GM12878 (cell line): Measurements from ENCODE around the gene MAFG. TPM values are rescaled to one million over a fixed set of nuclear protein-coding genes. Genes with fewer than 3 reads are reported as not detected.

Experiments used
- ATAC-seq: fragments of 200-7000 bp; cut with Tn5 transposase; 3 replicates; pipeline ENCODE4 v1.9.1; 2020; ENCODE audit warnings: mild to moderate bottlenecking, moderate library complexity
- BruUV-seq: library from RNA; stranded (reverse); fragments of 400-500 nt; replicated peaks from 2 replicates; lab custom pipeline; 2021; lab: Mats Ljungman, UMichigan
- CTCF ChIA-PET: fragments of 300-600 bp; sonication (Branson Sonifier 250); formaldehyde crosslinking; extraction: SDS; loops from one replicate; lab custom pipeline; 2021; ENCODE audit warnings: inconsistent platforms; lab: Yijun Ruan, JAX
- POLR2A ChIA-PET: fragments of 350-600 bp; formaldehyde crosslinking; extraction: SDS; loops from one replicate; lab custom pipeline; 2021; ENCODE audit warnings: inconsistent platforms; lab: Charles Lee
- RAD21 ChIA-PET: fragments of 300-600 bp; sonication (Branson Sonifier 250); formaldehyde crosslinking; loops from one replicate; lab custom pipeline; 2023; ENCODE audit warnings: antibody characterized with exemption; ENCODE audit not compliant: unreplicated experiment; lab: Charles Lee
- SMC1A ChIA-PET: fragments of 300-600 bp; sonication (Branson Sonifier 250); formaldehyde crosslinking; loops from one replicate; lab custom pipeline; 2023; ENCODE audit not compliant: unreplicated experiment, uncharacterized antibody; lab: Charles Lee
- DNase-seq: peaks from one replicate; pipeline ENCODE4 v3.0.0-alpha.2; 2011; ENCODE audit warnings: low read depth, low spot score
- FAIRE-seq: peaks from 3 replicates; lab custom pipeline; 2011; peaks lifted over from hg19 to GRCh38; lab: Jason Lieb, UNC
- H2AFZ ChIP-seq: 2 replicates; pipeline ENCODE4 v1.6.0; 2011; ENCODE audit warnings: low read depth, low read length, control low read depth; ENCODE audit not compliant: control insufficient read depth
- H3K27ac ChIP-seq: 2 replicates; pipeline ENCODE4 v1.5.1; 2011; ENCODE audit warnings: control low read depth; ENCODE audit not compliant: control insufficient read depth, insufficient read depth
- H3K27me3 ChIP-seq, 2 experiments: replicated peaks in 1 of 2; 2 replicates each; pipeline versions ENCODE4 v1.6.0 to v1.6.1; 2011; ENCODE audit warnings: low read length in 1 of 2; ENCODE audit not compliant: control insufficient read depth in 2 of 2, insufficient read depth in 2 of 2
- H3K36me3 ChIP-seq, 2 experiments: 2 replicates each; pipeline ENCODE4 v1.5.1; 2011; ENCODE audit warnings: low read length in 1 of 2; ENCODE audit not compliant: control insufficient read depth in 2 of 2, insufficient read depth in 2 of 2
- H3K4me1 ChIP-seq: 2 replicates; pipeline ENCODE4 v1.6.1; 2011; ENCODE audit warnings: mild to moderate bottlenecking, low read length, moderate library complexity, mixed read lengths; ENCODE audit not compliant: control insufficient read depth, insufficient read depth
- H3K4me2 ChIP-seq: 2 replicates; pipeline ENCODE4 v1.6.0; 2011; ENCODE audit warnings: control low read depth; ENCODE audit not compliant: control insufficient read depth, insufficient read depth
- H3K4me3 ChIP-seq: fragments of 200-600 bp; sonication (generic); 2 replicates; pipeline ENCODE4 v1.5.1; 2016
- H3K79me2 ChIP-seq: 2 replicates; pipeline ENCODE4 v1.6.0; 2011; ENCODE audit warnings: low read length; ENCODE audit not compliant: control insufficient read depth, insufficient read depth
- H3K9ac ChIP-seq: 2 replicates; pipeline ENCODE4 v1.8.0; 2011; ENCODE audit warnings: low read length, control low read depth, mixed read lengths; ENCODE audit not compliant: control insufficient read depth, insufficient read depth
- H3K9me3 ChIP-seq: replicated peaks from 3 replicates; pipeline ENCODE4 v1.5.1; 2011; ENCODE audit warnings: mild to moderate bottlenecking, low read length; ENCODE audit not compliant: control insufficient read depth, insufficient read depth
- H4K20me1 ChIP-seq: 2 replicates; pipeline ENCODE4 v1.6.0; 2011; ENCODE audit not compliant: control insufficient read depth, insufficient read depth
- BMI1 ChIP-seq: fragments of 450-650 bp; IDR thresholded peaks from 2 replicates; pipeline ENCODE4 v1.6.1; 2016; ENCODE audit warnings: mild to moderate bottlenecking, moderate library complexity, borderline replicate concordance
- ESRRA ChIP-seq: IDR thresholded peaks from 2 replicates; pipeline ENCODE4 v1.6.1; 2012; ENCODE audit warnings: mild to moderate bottlenecking, low read length, improper control_type of control experiment
- HCFC1 ChIP-seq: fragments of 150-350 bp; IDR thresholded peaks from 2 replicates; pipeline ENCODE4 v1.6.1; 2014; ENCODE audit warnings: low read length
- IRF4 ChIP-seq: IDR thresholded peaks from 2 replicates; pipeline ENCODE4 v1.6.1; 2011; ENCODE audit warnings: low read depth, low read length
- LARP7 ChIP-seq: fragments of 450-650 bp; IDR thresholded peaks from 2 replicates; pipeline ENCODE4 v1.6.1; 2017; ENCODE audit warnings: mild to moderate bottlenecking
- MTA3 ChIP-seq: IDR thresholded peaks from 2 replicates; pipeline ENCODE4 v1.6.1; 2012; ENCODE audit warnings: low read length, inconsistent platforms, borderline replicate concordance
- NFYB ChIP-seq: IDR thresholded peaks from 2 replicates; pipeline ENCODE4 v1.6.1; 2011; ENCODE audit warnings: low read depth, mild to moderate bottlenecking, low read length, improper control_type of control experiment, moderate library complexity; ENCODE audit not compliant: insufficient read depth
- NR2F1 ChIP-seq: fragments of 450-650 bp; conservative IDR thresholded peaks from 2 replicates; pipeline ENCODE4 v1.6.1; 2017; ENCODE audit warnings: mild to moderate bottlenecking
- PML ChIP-seq: IDR thresholded peaks from 2 replicates; pipeline ENCODE4 v1.6.1; 2012; ENCODE audit warnings: low read length, inconsistent platforms
- SREBF1 ChIP-seq: IDR thresholded peaks from 2 replicates; pipeline ENCODE4 v1.6.1; 2012; ENCODE audit warnings: mild to moderate bottlenecking, low read length
- SUPT20H ChIP-seq: IDR thresholded peaks from 2 replicates; pipeline ENCODE4 v1.6.1; 2011; ENCODE audit warnings: low read depth, mild to moderate bottlenecking, low read length, moderate library complexity, borderline replicate concordance; ENCODE audit not compliant: control insufficient read depth
- TAF1 ChIP-seq: IDR thresholded peaks from 2 replicates; pipeline ENCODE4 v1.6.1; 2011; ENCODE audit warnings: mild to moderate bottlenecking, low read depth, low read length, borderline replicate concordance
- ZNF24 ChIP-seq: fragments of 450-650 bp; IDR thresholded peaks from 2 replicates; pipeline ENCODE4 v1.6.1; 2017; ENCODE audit warnings: antibody characterized with exemption, mild to moderate bottlenecking
- WGBS: methylation state at CpG from one replicate; pipeline ENCODE4 v1.1.6; 2016; ENCODE audit warnings: low lambda C conversion rate; ENCODE audit not compliant: insufficient replicate concordance, insufficient coverage; ENCODE audit errors: missing lambda C conversion rate; 5-methylcytosine and 5-hydroxymethylcytosine counted together
- in situ Hi-C: fragments of 300-500 bp; cut with MboI; formaldehyde crosslinking; loops from 9 replicates; pipeline ENCODE4 v1.14.3; 2018; ENCODE audit warnings: mixed read lengths
- intact Hi-C: fragments of 100-400 bp; cut with micrococcal nuclease; formaldehyde crosslinking; loops from one replicate; pipeline ENCODE4 v1.14.2; 2022; ENCODE audit not compliant: unreplicated experiment
- polyA plus RNA-seq, 11 experiments: library from polyadenylated mRNA; depleted of rRNA in 4 of 11; unstranded in 6 of 11; stranded (reverse) in 5 of 11; fragments of >200 nt; fragmentation: Nextera tagmentation in 4 of 11; fragmentation: Illumina TruSeq in 1 of 11; extraction: Ambion mirVana in 4 of 11; extraction: Trizol in 1 of 11; gene quantifications; 1 replicate in 1 of 11; 2 replicates in 10 of 11; pipeline versions ENCODE4 v1.2.1 to v1.2.3, GENCODE V29; 2011 to 2016; ENCODE audit warnings: inconsistent platforms in 2 of 11, missing spikeins in 2 of 11, low read depth in 1 of 11
- total RNA-seq, 4 experiments: library from RNA; depleted of rRNA in 3 of 4; stranded (reverse); fragments of >200 nt in 3 of 4; fragmentation: Illumina TruSeq in 1 of 4; extraction: Trizol in 1 of 4; gene quantifications; 2 replicates each; pipeline versions ENCODE4 v1.2.1 to v1.2.3, GENCODE V29; 2013 to 2021
- TF ChIP-seq, protein P1 (sequence below): fragments of 450-650 bp; IDR thresholded peaks from 2 replicates; pipeline ENCODE4 v1.6.1; 2018; ENCODE audit warnings: mild to moderate bottlenecking, low read depth, moderate library complexity; ENCODE audit not compliant: partially characterized antibody
- TF ChIP-seq, protein P2 (sequence below): fragments of 450-650 bp; IDR thresholded peaks from 2 replicates; pipeline ENCODE4 v1.6.1; 2016; ENCODE audit warnings: mild to moderate bottlenecking
- TF ChIP-seq, protein P3 (sequence below): IDR thresholded peaks from 2 replicates; pipeline ENCODE4 v1.6.1; 2012; ENCODE audit warnings: low read depth, low read length, improper control_type of control experiment

Gene MAFG
- total and polyA plus RNA-seq, 10 of the 15 experiments (the other 5 are each of a cell fraction or from before 2014, with no cell fraction given): 0.48 to 20.1 (median 7.6) TPM

DNA sequence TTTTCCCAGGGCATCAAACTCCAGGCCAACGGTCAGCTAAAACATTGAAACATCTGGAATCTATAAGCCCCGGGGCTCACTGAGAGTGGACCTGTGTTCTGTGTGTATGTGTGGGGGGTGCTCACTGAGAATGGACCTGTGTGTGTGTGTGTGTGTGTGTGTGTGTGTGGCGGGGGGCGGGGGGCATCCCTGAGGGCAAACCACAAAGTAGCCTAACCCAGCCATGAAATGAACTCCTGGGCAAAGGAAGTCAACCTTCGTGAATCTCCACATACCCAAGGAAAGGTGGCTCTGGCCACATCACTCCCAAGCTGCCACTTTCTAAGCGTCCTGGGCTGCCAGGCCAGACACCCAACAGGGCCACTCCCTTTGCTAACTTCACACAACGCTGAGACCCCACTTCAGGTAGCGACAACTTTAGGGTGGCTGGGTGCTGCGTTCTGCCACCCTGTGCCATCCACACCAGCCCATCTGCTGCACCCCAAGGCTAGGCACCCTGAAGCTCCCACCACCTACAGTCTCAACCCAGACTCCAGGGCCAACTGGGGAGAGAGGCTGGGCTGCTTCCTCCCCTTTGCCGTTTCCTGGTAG is 1.6 kb downstream of the MAFG start:
- FAIRE-seq (peak; percentile 56), DNase-seq (no peak), ATAC-seq (no peak; the same call in 2 of the 3 replicates)
- SMC1A ChIA-PET: interaction anchor here (0.6 kb wide), 1 partner anchor 1136 kb away, joined by 3 read pairs; no protein-coding TSS in a partner anchor
- POLR2A ChIA-PET: interaction anchor here (0.6 to 2.0 kb wide), 9 partner anchors 9 to 790 kb away, joined by 3 to 13 read pairs (median 5); no protein-coding TSS in a partner anchor
- BruUV-seq: no TSS peak
- Histone ChIP-seq H3K27ac (peak overlapping the region; percentile 71), H3K4me1 (peaks cover 25% of the 10 kb centered on the region), H3K4me2 (peak overlapping the region; percentile 97), H4K20me1 (no peaks in the 10 kb centered on the region; the same call in 1 of the 2 replicates), H3K36me3 (peaks cover 0 to 6% of the 10 kb centered on the region in 2 experiments; a peak in 2 of 4 replicates), H3K79me2 (peaks cover 39% of the 10 kb centered on the region), H3K9me3 (no peaks in the 10 kb centered on the region), H2AFZ (no peak overlapping the region), H3K9ac (peak overlapping the region; percentile 85), H3K27me3 (no peaks in the 10 kb centered on the region), H3K4me3 (peak overlapping the region; percentile 83)
- CTCF ChIA-PET: interaction anchor here (1.2 to 2.1 kb wide), 6 partner anchors 9 to 94 kb away, joined by 3 to 9 read pairs (median 6); no protein-coding TSS in a partner anchor
- 78% methylated on average over 9 of the region's 10 CpGs for WGBS
- in situ Hi-C loops (no loop called here), intact Hi-C loops (loop anchor here (5.0 kb wide), 2 partner anchors 41 to 54 kb away; partner anchors contain the start of gene ARHGDIA)
- RAD21 ChIA-PET: interaction anchor here (0.9 to 1.5 kb wide), 5 partner anchors 9 to 56 kb away, joined by 3 to 4 read pairs (median 3); partner anchors contain the start of genes ALYREF and ANAPC11
- TF ChIP-seq NR2F1 (no peak), MTA3 (no peak), TAF1 (no peak), LARP7 (no peak), SREBF1 (no peak), ZNF24 (no peak), ESRRA (no peak), HCFC1 (no peak), BMI1 (no peak), NFYB (no peak), IRF4 (no peak), SUPT20H (no peak), PML (no peak)
- TF ChIP-seq, protein P1, sequence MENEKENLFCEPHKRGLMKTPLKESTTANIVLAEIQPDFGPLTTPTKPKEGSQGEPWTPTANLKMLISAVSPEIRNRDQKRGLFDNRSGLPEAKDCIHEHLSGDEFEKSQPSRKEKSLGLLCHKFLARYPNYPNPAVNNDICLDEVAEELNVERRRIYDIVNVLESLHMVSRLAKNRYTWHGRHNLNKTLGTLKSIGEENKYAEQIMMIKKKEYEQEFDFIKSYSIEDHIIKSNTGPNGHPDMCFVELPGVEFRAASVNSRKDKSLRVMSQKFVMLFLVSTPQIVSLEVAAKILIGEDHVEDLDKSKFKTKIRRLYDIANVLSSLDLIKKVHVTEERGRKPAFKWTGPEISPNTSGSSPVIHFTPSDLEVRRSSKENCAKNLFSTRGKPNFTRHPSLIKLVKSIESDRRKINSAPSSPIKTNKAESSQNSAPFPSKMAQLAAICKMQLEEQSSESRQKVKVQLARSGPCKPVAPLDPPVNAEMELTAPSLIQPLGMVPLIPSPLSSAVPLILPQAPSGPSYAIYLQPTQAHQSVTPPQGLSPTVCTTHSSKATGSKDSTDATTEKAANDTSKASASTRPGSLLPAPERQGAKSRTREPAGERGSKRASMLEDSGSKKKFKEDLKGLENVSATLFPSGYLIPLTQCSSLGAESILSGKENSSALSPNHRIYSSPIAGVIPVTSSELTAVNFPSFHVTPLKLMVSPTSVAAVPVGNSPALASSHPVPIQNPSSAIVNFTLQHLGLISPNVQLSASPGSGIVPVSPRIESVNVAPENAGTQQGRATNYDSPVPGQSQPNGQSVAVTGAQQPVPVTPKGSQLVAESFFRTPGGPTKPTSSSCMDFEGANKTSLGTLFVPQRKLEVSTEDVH: no peak
- TF ChIP-seq, protein P2, sequence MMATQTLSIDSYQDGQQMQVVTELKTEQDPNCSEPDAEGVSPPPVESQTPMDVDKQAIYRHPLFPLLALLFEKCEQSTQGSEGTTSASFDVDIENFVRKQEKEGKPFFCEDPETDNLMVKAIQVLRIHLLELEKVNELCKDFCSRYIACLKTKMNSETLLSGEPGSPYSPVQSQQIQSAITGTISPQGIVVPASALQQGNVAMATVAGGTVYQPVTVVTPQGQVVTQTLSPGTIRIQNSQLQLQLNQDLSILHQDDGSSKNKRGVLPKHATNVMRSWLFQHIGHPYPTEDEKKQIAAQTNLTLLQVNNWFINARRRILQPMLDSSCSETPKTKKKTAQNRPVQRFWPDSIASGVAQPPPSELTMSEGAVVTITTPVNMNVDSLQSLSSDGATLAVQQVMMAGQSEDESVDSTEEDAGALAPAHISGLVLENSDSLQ: no peak
- TF ChIP-seq, protein P3, sequence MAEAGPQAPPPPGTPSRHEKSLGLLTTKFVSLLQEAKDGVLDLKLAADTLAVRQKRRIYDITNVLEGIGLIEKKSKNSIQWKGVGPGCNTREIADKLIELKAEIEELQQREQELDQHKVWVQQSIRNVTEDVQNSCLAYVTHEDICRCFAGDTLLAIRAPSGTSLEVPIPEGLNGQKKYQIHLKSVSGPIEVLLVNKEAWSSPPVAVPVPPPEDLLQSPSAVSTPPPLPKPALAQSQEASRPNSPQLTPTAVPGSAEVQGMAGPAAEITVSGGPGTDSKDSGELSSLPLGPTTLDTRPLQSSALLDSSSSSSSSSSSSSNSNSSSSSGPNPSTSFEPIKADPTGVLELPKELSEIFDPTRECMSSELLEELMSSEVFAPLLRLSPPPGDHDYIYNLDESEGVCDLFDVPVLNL: no peak
